Uterus (tissue), 4 donors: ENCODE results near the gene CARD11. TPM values are rescaled to one million over a fixed set of nuclear protein-coding genes. Genes with fewer than 3 reads are reported as not detected.

Source experiments
- DNase-seq, 2 donors: peaks; one replicate each; pipeline ENCODE4 v3.0.0-alpha.2; 2019 to 2020
- H3K27ac ChIP-seq, 2 donors: fragments of 200-600 bp; sonication (generic); 1 replicate in 1 of 2; 2 replicates in 1 of 2; pipeline ENCODE4 v1.5.1; 2016 to 2018
- H3K27me3 ChIP-seq, 2 donors: fragments of 200-600 bp; sonication (generic); one replicate each; pipeline ENCODE4 v1.5.1; 2018 to 2019; ENCODE audit warnings: control low read depth in 1 of 2
- H3K36me3 ChIP-seq, 2 donors: fragments of 200-600 bp; sonication (generic); one replicate each; pipeline ENCODE4 v1.5.1; 2019; ENCODE audit warnings: control low read depth in 1 of 2
- H3K4me1 ChIP-seq, 2 donors: fragments of 200-600 bp; sonication (generic); one replicate each; pipeline ENCODE4 v1.5.1; 2018 to 2019; ENCODE audit warnings: control low read depth in 1 of 2
- H3K4me3 ChIP-seq, 2 donors: fragments of 200-600 bp; sonication (generic); 1 replicate in 1 of 2; 2 replicates in 1 of 2; pipeline ENCODE4 v1.5.1; 2018 to 2019; ENCODE audit warnings: mild to moderate bottlenecking in 1 of 2
- H3K9me3 ChIP-seq, 2 donors: fragments of 200-600 bp; sonication (generic); one replicate each; pipeline ENCODE4 v1.5.1; 2019; ENCODE audit warnings: control low read depth in 1 of 2
- CTCF ChIP-seq, 4 experiments: fragments of 200-600 bp in 2 of 4; fragments of 450-650 bp in 2 of 4; sonication (generic) in 2 of 4; IDR thresholded peaks; one replicate each; pipeline ENCODE4 v1.5.1; 2016 to 2019; ENCODE audit warnings: antibody characterized with exemption in 4 of 4, mild to moderate bottlenecking in 2 of 4, moderate library complexity in 1 of 4
- POLR2A ChIP-seq, 2 donors: fragments of 450-650 bp; IDR thresholded peaks; one replicate each; pipeline ENCODE4 v1.6.1; 2016; ENCODE audit warnings: antibody characterized with exemption in 2 of 2, mild to moderate bottlenecking in 1 of 2, moderate library complexity in 1 of 2
- intact Hi-C: fragments of 100-400 bp; cut with DNase I; formaldehyde crosslinking; loops from one replicate; pipeline ENCODE4 v1.15.1; 2023; ENCODE audit warnings: low total_unique reads
- total RNA-seq, 4 donors: library from RNA; depleted of rRNA in 3 of 4; stranded (reverse); fragments of >200 nt in 3 of 4; gene quantifications; one replicate each; pipeline versions ENCODE4 v1.1.0 to v1.2.4, GENCODE V29; 2014 to 2023
- donor health status: DM: yes; HTN: yes; CAD: no.

Gene CARD11
- total RNA-seq, 4 donors from 2014 or later: 0.95 to 1.0 TPM; not detected in 2

- Histone ChIP-seq H3K4me3 (no peak overlapping the region), H3K9me3 (no peaks in the 10 kb centered on the region), H3K27ac (no peak overlapping the region), H3K36me3 (no peaks in the 10 kb centered on the region), H3K27me3 (no peaks in the 10 kb centered on the region), H3K4me1 (no peaks in the 10 kb centered on the region)
- no peak for DNase-seq
- TF ChIP-seq POLR2A (IDR thresholded peaks at IDR 0.05) (no peak), CTCF (IDR thresholded peaks at IDR 0.05) (no peak)
- intact Hi-C loops: no loop called here
These were observed 13.4 kb upstream of the CARD11 start for GRCh38 chr7:3057066-3057420.

DNA sequence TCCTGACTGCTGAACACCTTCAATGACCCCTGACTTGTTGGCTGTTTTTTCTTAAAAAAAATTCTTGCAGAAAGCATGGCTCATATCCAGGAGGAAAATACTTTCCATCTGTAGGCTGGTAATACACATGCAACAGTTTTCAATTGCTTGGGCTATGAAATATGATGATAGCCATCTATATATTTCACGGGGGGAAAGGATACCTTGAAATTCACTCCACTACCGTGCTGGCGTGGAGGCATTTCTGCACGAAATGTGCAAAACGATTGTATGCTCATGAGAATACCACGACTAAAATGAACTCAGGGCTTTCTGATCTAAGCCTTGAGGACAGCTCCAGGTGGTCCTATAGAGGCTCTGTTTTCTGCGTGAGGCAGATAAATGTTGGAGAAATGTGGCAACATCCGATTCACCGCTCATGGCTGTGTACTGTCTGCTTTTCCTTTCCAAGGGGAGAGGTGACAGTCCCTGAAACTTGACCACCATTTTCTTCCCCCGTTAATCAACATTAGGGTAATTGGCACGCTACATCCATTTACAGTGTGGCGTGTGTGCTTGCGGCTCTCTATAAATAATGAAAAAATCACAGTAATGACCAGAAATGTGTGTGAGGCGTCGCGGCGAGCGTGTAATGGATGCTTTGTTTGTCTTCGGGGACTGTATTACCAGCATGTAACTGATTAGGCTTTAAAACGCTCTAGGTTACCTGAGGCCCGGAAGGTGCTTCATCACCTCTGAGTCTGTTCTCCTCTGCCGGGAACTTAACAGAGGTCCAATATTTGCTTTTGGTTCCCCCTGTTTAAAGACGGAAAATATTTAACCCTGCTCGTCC lies 12.8 kb upstream of the CARD11 start:
- Histone ChIP-seq H3K27ac (no peak overlapping the region), H3K36me3 (no peaks in the 10 kb centered on the region), H3K9me3 (no peaks in the 10 kb centered on the region), H3K4me1 (no peaks in the 10 kb centered on the region), H3K27me3 (no peaks in the 10 kb centered on the region), H3K4me3 (no peak overlapping the region)
- intact Hi-C loops: no loop called here
- no peak for DNase-seq
- TF ChIP-seq POLR2A (IDR thresholded peaks at IDR 0.05) (no peak), CTCF (IDR thresholded peaks at IDR 0.05) (no peak)

DNA sequence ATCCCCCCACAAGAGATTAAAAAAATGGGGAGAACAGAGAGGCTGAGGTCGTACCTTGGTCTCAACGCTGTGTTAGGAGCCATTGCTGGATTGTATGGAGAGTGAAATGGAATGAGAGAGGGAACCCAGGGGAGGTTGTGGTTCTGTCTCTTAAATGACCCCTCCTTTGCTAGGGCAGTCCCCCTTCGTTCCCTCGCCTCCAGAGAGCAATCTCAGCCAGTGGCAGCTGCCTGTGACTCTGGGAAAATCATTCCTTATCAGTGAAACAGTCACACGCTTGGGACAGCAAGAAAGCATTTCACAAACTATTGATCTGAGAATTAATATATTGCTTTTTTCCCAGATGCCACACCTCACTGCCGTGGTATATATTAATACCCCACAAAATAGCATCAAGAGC lies 12.0 kb upstream of the CARD11 start:
- Histone ChIP-seq H3K36me3 (no peaks in the 10 kb centered on the region), H3K4me3 (no peak overlapping the region), H3K9me3 (no peaks in the 10 kb centered on the region), H3K27ac (no peak overlapping the region), H3K27me3 (no peaks in the 10 kb centered on the region), H3K4me1 (no peaks in the 10 kb centered on the region)
- no peak for DNase-seq
- intact Hi-C loops: no loop called here
- TF ChIP-seq CTCF (IDR thresholded peaks at IDR 0.05) (no peak), POLR2A (IDR thresholded peaks at IDR 0.05) (no peak)

DNA sequence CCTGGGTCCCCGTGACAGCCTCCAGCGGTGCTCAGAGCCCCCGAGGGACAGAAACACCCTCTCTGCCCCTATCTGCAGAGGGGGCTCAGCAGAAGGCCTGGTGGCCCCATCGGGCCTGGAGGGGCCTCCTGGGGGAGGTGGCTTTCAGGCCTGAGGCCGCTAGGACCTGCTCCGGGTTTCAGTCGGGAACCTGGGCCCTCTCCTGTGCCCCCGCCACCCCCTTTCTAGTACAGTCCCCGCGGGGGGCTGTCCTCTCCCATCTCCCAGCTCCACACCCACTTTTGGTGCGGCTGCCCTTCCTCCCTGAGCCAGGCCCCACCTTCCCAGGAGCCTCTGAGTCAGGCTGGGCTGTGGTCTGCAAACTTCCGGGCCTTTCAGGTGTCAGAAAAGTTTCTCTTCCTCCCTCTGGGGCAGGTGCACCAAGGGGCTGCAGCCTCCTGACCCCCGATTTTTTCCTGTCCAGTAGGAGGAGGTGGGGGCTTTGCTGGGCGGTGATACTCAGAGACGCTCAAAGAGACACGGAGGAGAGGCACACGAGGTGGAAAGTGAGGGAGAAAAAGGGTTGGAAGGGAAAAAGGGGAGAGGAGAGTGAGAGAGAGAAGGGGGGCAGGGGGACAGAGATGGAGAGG lies 692 bp downstream of the CARD11 start:
- Histone ChIP-seq H3K9me3 (no peaks in the 10 kb centered on the region), H3K27me3 (no peaks in the 10 kb centered on the region), H3K27ac (no peak overlapping the region), H3K4me1 (no peaks in the 10 kb centered on the region), H3K36me3 (no peaks in the 10 kb centered on the region), H3K4me3 (no peak overlapping the region)
- DNase-seq: no peak
- intact Hi-C loops: no loop called here
- no peak for TF ChIP-seq POLR2A (IDR thresholded peaks at IDR 0.05)
- no peak for TF ChIP-seq CTCF (IDR thresholded peaks at IDR 0.05)

- intact Hi-C loops: no loop called here
- TF ChIP-seq POLR2A (IDR thresholded peaks at IDR 0.05) (no peak), CTCF (IDR thresholded peaks at IDR 0.05) (no peak)
- Histone ChIP-seq H3K27ac (no peak overlapping the region), H3K27me3 (no peaks in the 10 kb centered on the region), H3K4me3 (no peak overlapping the region), H3K36me3 (no peaks in the 10 kb centered on the region), H3K4me1 (no peaks in the 10 kb centered on the region), H3K9me3 (no peaks in the 10 kb centered on the region)
- DNase-seq: no peak
These were observed 1.5 kb downstream of the CARD11 start for GRCh38 chr7:3041986-3042675.
